GM18502 (cell line): ENCODE results near the gene LNX1.
"Not testable (repeated sequence)": the region's sequence is repeated elsewhere in the genome, so short reads cannot be mapped to it uniquely, and the experiment has no call there.

Experiments used
- ATAC-seq: cut with Tn5 transposase; IDR thresholded peaks from one replicate; pipeline ENCODE4 v1.9.1; 2021; ENCODE audit warnings: mild to moderate bottlenecking; ENCODE audit not compliant: unreplicated experiment, poor library complexity

The LNX1 gene

DNA sequence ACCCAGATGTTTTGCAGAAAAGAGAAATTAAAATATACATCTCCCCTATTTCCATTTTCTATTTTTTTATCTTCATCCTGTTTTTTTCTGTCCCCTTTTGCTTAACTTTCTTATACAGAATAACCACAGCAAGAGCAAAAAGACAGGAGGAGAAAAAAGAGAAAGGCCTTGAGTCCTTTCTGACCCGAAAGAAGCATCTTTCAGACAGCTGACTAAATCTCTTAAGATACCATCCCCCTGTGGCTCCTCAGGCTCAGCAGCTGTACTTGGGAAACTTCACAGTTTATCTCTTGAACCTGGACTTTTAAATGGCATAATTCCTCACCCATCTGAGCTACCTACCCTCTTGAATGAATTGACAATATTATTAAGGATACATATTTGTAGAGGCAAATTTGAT, 113.7 kb downstream of the LNX1 start:
- ATAC-seq, result no peak

GRCh38 chr4:53477038-53477565, 114.2 kb downstream of the LNX1 start:
- no peak for ATAC-seq

- no peak for ATAC-seq
Observed at GRCh38 chr4:53476232-53477037, 114.9 kb downstream of the LNX1 start.

DNA sequence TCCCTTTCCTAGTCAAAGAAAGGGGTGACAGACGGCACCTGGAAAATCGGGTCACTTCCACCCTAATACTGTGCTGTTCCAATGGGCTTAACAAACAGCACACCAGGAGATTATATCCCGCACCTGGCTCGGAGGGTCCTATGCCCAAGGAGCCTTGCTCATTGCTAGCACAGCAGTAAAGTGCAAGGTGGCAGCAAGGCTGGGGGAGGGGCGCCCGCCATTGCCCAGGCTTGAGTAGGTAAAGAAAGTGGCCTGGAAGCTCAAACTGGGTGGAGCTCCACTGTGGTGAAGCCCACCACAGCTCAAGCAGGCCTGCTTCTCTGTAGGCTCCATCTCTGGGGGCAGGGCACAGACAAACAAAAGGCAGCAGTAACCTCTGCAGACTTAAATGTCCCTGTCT, 124.7 kb downstream of the LNX1 start:
- ATAC-seq, result not testable (repeated sequence)

- ATAC-seq, result no peak
Observed at GRCh38 chr4:53465891-53466290, 125.4 kb downstream of the LNX1 start.

DNA sequence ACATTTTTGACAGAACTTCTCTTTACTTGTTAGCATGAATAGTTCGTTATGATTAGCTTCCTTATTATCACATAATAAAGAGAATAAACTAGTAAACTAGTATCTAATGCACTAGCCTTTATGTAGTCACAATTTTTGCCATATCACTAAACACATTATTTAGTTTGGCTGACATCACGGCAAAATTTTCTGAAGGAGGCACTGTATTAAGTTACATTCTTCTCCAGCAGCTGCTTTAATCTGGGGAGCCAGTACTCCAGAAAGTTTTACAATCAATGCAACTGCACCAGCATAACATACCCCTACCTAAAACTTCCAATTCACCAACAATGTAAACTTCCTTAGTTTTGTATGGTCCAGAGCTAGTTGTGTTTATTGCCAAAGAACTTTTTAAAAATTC, 126.0 kb downstream of the LNX1 start:
- no peak for ATAC-seq

DNA sequence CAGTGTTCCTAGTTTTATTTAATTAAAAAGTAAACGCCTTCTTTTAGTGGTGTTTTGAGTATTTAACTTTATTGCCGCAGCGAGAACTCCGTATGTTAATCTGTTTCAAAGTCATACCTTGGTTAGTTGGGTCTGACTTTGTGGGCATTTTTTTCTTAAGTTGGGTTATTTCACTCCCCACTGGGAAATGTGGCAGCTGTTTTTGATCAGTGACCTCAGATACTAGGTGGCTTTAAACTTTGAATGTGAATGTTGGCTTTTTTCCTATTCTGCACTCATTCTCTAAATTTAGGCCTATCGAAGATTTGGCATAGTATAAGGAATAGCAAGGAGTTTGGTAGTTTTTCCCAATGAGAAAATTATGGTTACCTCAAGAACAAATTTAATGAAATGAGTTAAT, 127.9 kb downstream of the LNX1 start:
- ATAC-seq, result no peak

GRCh38 chr4:53461244-53461643, 130.0 kb downstream of the LNX1 start:
- ATAC-seq, result no peak

- ATAC-seq, result no peak
Observed at GRCh38 chr4:53459548-53459947, 131.7 kb downstream of the LNX1 start.

GRCh38 chr4:53456178-53456577, 135.1 kb downstream of the LNX1 start:
- no peak for ATAC-seq

DNA sequence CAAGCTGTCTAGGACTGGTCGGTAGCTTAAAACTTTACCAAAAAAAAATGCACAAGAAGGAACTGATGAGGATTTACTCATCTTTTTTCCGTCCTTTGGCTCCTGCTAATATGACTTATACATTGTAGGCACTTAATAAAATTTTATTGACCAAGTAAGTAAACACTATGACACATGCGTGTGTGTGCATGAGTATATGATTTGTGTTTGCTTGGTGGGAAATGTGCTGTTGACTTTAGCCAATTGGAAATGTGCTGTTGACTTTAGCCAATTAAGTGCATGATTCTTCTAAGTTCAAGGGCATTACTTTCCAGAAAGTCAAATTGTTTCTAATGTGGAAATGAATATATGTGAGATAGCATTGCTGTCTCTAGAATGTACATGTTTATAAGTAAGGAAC, 135.5 kb downstream of the LNX1 start:
- ATAC-seq, result no peak

DNA sequence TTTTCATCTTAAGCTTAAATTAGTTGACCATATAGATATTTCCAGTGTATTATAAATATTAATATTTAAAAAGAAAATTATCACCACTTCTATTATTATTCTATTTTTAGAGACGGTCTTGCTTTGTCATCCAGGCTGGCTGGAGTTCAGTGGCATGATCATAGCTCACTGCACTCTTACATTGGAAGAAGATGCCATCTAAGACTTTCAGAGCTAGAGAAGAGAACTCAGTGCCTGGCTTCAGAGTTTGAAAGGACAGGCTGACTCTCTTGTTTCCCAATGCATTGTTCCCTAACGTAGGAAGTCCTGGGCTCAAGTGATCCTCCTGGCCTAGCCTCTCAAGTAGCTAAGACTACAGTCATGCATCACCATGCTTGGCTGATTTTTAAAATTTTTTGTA, 137.9 kb downstream of the LNX1 start:
- ATAC-seq, result no peak

DNA sequence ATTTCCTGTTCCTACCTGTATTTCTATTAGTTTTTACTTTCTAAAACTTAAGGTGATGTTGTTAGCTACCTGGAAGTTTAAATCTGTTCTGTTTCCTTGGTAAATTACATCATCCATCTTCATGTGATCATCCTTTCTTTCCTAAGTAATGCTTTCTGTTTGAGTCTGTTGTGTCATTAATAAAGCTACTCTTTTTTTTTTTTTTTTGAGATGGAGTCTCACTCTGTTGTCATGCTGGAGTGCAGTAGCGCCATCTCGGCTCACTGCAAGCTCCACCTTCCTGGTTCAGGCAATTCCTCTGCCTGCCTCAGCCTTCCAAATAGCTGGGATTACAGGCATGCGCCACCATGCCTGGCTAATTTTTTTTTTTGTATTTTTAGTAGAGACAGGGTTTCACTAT, 140.5 kb downstream of the LNX1 start:
- ATAC-seq, result no peak

DNA sequence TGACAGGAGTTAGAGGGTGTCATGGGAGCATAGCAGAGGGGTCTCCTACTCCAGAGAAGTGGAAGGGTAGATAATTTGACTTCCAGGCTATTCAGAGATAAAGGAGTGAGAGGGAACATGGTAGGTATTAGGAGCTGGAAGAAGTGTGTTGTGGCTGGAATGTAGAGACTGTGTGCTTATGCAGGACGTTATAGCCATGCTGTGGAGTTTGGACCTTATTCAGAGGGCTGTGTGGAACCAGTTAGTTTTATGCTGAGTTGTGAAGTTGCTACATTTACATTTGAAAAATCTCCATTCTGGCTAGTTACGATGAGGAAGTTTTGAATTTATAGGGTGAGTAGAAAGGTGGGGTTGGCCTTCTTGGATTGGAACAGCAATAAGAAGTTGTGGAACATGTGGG, 146.3 kb downstream of the LNX1 start:
- ATAC-seq, result no peak

DNA sequence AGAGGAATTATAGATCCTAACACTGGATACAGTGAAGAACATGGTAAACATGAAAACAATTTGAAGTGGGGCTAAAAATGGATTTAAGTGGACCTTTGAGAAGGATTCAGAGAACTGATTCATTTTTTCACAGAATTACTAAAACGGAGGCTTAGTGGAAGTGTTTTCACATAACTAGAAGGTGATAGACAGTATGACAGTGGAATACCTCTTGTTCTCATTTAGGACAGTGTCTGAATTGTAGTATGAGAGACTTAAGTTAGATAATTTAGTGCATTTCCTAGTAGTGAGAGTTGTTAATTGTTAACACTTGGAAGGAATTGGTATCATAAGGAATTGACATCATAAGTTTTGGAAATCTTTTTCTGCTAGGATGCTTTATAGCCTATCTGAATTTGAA, 149.7 kb downstream of the LNX1 start:
- no peak for ATAC-seq

DNA sequence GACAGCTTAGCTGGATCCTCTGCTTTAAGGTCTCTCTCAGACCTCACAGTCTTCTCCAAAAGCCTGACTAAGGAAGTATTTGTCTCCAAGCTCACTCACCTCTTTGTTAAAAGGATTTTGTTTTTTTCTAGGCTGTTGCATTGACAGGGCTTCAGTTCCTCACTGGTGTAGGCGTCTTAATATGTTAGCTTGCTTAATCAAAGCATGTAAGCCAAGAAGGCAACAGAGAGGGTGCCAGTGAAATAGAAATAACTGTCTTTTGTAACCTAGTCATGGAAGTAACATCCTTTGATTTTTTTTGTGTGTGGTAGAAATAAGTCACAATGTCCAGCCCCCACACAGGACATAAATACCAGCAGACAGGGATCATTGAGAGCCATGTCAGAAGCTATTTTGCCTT, 155.0 kb downstream of the LNX1 start:
- ATAC-seq, result no peak

- ATAC-seq, result peak; percentile 87
Observed at GRCh38 chr4:53432528-53433424, 158.5 kb downstream of the LNX1 start.

- no peak for ATAC-seq
Observed at GRCh38 chr4:53431052-53431451, 160.2 kb downstream of the LNX1 start.

GRCh38 chr4:53427366-53427765, 163.9 kb downstream of the LNX1 start:
- ATAC-seq, result no peak

GRCh38 chr4:53424280-53424679, 167.0 kb downstream of the LNX1 start:
- ATAC-seq, result no peak

- ATAC-seq, result no peak
Observed at GRCh38 chr4:53422367-53422766, 168.9 kb downstream of the LNX1 start.
